ENCODE data around the gene TRIM38.
A peak's percentile ranks its signal among the peaks of the same experiment; 100 is the strongest.
"Not testable (repeated sequence)": the region's sequence is repeated elsewhere in the genome, so short reads cannot be mapped to it uniquely, and the experiment has no call there.

The TRIM38 gene

DNA sequence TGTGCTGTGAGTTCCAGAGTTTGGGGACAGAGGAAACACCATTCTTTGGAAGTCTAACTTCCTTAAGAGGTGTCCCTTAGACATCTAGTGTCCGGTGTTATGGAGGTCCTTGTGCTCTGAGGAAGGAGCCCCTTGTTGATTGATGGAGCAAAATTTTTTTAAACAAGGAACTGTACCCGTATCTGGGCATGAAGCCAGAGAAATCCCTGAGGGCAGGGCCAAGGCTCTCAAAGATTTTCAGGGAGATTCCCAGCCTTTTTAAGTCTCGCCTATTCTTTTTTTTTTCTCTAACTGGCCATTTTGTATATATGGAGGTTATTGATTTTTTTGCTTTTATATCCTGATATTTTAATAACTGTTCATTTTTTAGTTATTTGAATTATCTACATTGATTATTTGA is 45.9 kb downstream of the TRIM38 start:
- no peak for DNase-seq

GRCh38 chr6:26009817-26010216 is 47.2 kb downstream of the TRIM38 start:
- no peak for DNase-seq

DNA sequence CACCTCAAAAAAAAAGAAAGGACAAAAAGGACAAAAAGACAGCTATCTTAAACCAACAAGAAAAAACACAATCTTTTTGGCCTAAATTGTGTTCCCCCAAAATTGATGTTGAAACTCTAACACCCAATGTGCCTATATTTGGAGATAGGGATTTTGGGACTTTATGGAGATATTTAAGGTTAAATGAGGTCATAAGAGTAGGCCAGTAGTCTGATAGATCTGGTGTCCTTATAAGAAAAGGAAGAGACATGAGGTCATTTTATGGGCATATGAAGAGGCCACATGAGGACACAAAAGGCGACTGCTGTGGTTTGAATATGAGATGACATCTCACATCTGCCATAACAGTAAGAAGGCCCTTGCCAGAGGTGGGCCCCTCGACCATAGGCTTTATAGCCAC is 49.5 kb downstream of the TRIM38 start:
- DNase-seq: no peak

DNA sequence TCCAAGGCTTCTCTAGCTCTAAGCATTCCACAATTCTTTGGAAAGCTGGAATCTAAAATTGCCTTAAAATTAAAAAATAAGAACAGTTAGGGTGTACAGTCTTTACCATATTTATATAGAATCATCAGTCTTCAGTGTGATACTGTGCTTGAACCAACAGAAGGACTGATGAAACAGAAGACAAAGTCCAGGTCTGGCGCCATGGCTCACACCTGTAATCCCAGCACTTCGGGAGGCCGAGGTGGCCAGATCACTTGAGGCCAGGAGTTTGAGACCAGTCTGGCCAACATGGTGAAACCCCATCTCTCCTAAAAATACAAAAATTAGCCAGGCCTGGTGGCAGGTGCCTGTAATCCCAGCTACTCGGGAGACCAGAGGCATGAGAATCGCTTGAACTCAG is 51.8 kb downstream of the TRIM38 start:
- not testable (repeated sequence) for DNase-seq

DNA sequence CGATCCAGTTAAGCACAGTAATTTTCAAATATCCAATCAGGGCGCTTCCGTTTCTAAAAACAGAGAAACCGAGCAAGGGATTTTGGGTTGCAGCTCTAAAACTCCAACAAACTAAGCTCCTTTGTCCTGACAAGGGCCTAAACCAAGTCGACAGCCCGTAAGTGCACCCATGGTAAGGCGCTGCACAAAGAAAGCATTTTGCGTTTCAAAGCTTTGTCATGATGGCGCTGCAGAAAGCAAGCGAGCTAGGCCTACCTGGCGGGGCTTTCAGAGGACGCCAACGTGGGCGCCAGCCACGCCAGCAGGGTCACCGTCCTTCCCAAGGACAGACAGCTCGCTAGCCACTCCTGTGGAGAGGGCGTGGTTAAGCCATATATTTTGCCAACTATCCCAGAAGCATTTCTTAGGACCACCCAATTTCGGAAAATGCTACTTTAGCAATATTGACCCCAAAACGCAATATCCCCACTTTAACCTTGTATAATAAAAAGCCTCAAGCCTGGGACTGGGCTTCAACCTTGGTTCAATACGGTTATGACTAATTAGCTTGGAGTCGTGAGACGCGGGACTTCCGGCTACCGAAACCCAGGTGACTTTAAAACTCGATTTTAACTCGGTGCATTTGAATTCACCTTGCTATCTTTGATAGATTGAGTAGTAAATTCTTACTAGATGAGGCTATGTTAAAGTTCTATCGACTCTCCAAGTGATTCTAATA is 53.8 kb downstream of the TRIM38 start:
- DNase-seq: no peak

GRCh38 chr6:26016963-26017631 is 54.5 kb downstream of the TRIM38 start:
- no peak for DNase-seq

- no peak for DNase-seq
These were observed 55.0 kb downstream of the TRIM38 start for GRCh38 chr6:26017632-26017966.

DNA sequence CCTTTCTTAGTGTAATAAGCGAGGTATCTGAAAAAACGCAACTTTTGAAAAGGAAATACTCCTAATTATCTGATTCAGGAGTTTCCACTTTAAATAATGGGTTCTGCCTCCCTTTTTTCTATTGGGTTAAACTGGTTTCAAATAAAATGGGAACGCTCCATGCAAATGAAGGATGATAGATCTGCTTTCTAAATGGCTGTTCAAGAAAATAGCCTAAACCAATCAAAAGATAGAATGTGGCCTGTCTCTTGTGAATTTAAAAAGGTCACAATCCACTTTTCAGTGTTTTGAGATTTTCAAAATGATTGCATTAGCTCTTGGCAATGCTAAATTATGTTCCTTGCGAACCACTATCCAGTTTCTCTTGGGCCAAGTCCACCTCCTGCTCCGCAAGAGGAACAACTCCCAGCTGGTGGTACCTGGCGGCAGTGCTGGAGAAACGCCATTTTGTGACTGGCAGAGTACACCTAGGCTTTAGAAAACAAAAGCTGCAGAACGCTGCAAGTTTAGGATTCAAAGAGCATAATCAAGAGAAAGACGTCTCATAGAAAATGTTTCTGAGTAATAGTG is 56.7 kb downstream of the TRIM38 start:
- DNase-seq: no peak

DNA sequence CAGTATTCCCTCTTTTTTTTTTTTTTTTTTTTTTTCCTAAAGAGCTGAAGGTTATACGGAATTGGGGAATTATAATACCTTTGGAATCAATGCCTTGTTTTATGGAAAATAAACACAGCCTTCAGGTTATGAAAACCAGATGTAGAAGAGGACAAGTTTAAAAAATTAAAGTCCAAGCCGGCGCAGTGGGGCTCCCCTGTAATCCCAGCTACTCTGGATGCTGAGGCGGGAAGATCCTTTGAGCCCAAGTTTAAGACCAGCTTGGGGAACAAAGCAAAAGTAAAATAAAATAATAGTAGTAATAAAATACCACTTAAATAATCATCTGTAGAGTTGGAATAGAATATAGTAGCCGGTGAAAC is 57.3 kb downstream of the TRIM38 start:
- no peak for DNase-seq

- no peak for DNase-seq
These were observed 57.9 kb downstream of the TRIM38 start for GRCh38 chr6:26020329-26021000.

- DNase-seq: no peak
These were observed 58.4 kb downstream of the TRIM38 start for GRCh38 chr6:26021001-26021349.

DNA sequence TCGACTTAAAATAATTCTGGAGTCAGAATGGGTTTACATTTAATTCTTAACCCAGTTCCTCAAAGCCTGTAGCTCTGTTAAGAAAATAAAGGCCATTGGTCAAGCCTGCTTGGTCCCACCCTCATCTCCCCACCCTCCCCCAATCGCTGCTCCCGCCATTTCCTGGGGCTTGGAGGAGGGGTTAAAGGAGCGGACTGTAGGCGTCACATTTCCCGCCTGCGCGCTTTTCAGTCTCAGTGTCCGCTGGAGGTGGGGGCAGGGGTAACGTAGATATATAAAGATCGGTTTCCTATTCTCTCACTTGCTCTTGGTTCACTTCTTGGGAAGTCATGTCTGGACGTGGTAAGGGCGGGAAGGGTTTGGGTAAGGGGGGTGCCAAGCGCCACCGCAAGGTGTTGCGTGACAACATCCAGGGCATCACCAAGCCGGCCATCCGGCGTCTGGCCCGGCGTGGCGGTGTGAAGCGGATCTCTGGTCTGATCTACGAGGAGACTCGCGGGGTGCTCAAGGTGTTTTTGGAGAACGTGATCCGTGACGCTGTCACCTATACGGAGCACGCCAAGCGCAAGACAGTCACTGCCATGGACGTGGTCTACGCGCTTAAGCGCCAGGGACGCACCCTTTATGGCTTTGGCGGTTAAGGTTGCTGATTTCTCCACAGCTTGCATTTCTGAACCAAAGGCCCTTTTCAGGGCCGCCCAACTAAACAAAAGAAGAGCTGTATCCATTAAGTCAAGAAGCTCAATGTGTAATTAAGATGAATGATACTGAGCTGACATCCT is 58.9 kb downstream of the TRIM38 start:
- peak; percentile 67 for DNase-seq

DNA sequence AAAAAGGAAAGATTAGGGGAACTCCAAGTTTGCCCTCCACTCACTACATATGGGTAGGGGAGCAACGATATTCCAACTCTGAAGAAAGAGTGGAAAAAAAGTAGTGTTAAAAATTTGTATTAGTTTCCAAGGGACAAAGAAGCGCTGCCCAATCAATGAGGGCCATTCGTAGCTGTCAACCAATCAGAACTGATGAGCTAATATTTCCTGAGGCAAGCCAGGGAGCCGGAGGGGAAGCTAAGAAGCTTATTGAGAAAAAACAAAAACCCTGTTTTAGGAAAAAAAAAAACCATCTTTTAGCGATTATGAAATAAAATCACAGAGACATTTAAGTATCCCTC is 59.5 kb downstream of the TRIM38 start:
- no peak for DNase-seq

DNA sequence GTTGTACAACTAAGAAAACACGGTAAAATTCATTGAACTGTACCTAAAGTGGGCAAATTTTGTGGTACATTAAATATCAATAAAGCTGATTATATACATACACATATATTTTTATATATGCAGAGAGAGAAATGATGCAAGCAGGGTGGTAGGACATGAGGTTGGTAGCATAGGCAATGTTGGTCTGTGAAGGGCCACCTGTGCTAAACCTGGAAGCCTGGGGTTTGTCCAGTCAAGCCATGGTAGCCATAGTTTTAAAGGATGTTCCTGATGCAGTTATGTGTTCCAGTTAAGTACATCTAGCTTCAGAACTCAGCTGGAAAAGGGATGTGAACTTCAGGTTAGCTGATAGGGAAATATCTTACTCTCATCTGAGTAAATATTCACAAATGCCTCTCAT is 60.1 kb downstream of the TRIM38 start:
- no peak for DNase-seq

DNA sequence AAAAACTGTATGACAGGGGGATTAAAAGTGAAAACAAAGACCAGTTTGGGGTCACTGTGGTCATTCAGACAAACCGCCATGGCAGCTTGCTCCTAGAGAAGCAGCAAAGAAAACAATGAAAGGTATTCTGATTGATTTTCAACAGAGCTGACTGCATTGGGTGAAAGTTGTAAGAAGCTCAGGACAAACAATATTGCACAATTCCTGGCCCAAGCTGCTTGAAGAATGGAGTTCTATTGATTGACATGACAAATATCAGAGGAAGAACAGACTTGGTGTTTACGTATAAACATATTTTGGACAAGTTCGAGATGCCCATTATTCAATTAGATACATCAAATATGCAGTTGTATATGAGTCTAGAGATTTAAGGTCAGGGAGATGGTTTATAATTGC is 62.0 kb downstream of the TRIM38 start:
- no peak for DNase-seq

DNA sequence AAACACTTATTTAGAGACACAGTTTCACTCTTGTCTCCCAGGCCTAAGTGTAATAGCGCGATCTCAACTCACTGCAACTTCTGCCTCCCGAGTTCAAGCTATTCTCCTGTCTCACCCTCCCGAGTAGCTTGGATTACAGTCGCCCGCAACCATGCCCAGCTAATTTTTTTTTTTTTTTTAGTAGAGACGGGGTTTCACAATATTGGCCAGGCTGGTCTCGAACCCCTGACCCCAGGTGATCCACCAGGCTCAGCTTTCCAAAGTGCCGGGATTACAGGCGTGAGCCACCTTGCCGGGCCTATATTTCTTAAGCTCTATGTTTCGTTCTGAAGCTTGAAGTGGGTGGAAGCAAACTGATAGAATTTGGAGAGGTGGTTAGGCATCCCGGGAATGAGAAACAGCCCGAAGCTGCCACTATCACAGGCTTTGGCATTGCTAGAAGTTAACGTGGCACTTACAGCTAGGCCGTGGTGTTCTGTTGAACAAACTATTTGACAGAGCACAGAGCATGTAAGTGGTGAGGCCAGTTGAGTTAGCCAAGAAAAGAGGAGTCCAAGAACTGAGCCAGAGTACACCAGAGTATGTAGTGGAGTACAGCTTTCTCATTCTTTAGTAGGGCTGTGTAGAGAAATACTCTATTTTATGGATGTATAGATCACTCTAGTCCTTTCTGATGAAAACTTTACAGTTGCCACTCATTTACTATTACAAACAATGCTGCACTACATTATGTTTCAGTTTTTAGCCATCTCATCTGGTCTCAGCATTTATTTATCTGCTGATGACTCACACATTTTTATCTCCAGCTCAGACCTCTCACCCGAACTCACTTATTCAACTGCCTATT is 62.7 kb downstream of the TRIM38 start:
- DNase-seq: no peak

GRCh38 chr6:26025894-26026832 is 63.6 kb downstream of the TRIM38 start:
- no peak for DNase-seq

- DNase-seq: no peak
These were observed 64.4 kb downstream of the TRIM38 start for GRCh38 chr6:26026833-26027490.

DNA sequence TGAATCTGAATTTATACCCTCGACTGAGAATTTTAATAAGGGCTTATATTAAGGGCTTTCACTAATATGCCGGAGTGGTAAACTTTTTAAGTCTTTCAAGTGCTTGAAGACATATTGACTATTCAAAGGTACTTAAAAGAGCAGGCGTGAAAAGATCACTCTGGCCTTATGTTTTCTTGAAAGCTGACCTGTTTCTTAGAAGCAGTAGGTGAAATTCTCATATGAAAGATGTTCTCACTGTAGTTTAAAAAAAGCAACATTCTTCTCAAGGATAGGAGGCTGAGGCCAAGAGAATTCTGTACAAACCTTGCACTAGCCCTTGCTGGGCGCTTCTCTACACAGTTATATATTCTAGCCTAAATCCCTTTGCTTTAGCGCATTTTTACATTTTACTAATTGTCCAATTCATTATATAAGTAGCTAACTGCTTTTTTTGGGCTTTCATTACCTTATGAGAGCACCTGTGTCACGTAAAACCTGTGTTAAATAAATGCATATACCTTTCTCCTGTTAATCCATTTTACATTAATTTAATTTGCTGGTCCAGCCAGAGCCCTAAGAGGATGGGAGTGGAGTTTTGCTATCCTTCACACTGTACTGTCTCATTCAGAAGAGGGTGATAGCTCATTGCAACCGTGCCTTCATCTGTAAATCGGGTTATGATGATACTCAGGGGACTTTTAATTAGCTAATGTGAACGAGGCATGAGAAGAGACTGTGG is 65.0 kb downstream of the TRIM38 start:
- DNase-seq: no peak

GRCh38 chr6:26028212-26028745 is 65.7 kb downstream of the TRIM38 start:
- no peak for DNase-seq

All from 8988T (cell line).